H9 (cell line): ENCODE measurements around the gene UBE2E1. TPM values are rescaled to one million over a fixed set of nuclear protein-coding genes. Genes with fewer than 3 reads are reported as not detected.
A peak's percentile ranks its signal among the peaks of the same experiment; 100 is the strongest.

ENCODE experiments used
- DNase-seq: peaks from one replicate; pipeline ENCODE4 v3.0.0-alpha.2; 2017
- H2AFZ ChIP-seq: one replicate; pipeline ENCODE4 v1.6.1; 2013; ENCODE audit warnings: mild to moderate bottlenecking, low read length, control low read depth, moderate library complexity
- H2AK5ac ChIP-seq: 2 replicates; pipeline ENCODE4 v1.6.1; 2013; ENCODE audit warnings: low read length, control low read depth, mixed read lengths; ENCODE audit not compliant: insufficient read length
- H2BK120ac ChIP-seq: one replicate; pipeline ENCODE4 v1.6.1; 2013; ENCODE audit warnings: low read depth, mild to moderate bottlenecking, low read length, control low read depth, inconsistent platforms; ENCODE audit not compliant: poor library complexity, severe bottlenecking
- H2BK12ac ChIP-seq: 2 replicates; pipeline ENCODE4 v1.6.1; 2013; ENCODE audit warnings: low read length, control low read depth, mixed read lengths, low read depth; ENCODE audit not compliant: insufficient read length
- H2BK15ac ChIP-seq: 2 replicates; pipeline ENCODE4 v1.6.1; 2013; ENCODE audit warnings: low read depth, low read length, control low read depth
- H2BK20ac ChIP-seq: one replicate; pipeline ENCODE4 v1.6.1; 2013; ENCODE audit warnings: low read depth, mild to moderate bottlenecking, low read length, control low read depth, inconsistent platforms; ENCODE audit not compliant: poor library complexity, severe bottlenecking
- H2BK5ac ChIP-seq: 2 replicates; pipeline ENCODE4 v1.6.1; 2013; ENCODE audit warnings: low read length, control low read depth, mixed read lengths; ENCODE audit not compliant: insufficient read length
- H3K14ac ChIP-seq: 2 replicates; pipeline ENCODE4 v1.6.1; 2013; ENCODE audit warnings: low read length, control low read depth; ENCODE audit not compliant: insufficient read depth
- H3K18ac ChIP-seq: 2 replicates; pipeline ENCODE4 v1.6.1; 2013; ENCODE audit warnings: low read depth, mild to moderate bottlenecking, mixed read lengths, low read length, control low read depth; ENCODE audit not compliant: insufficient read length
- H3K23ac ChIP-seq: 2 replicates; pipeline ENCODE4 v1.6.1; 2013; ENCODE audit warnings: low read length, control low read depth, mixed read lengths, low read depth; ENCODE audit not compliant: insufficient read length
- H3K23me2 ChIP-seq: 2 replicates; pipeline ENCODE4 v1.6.1; 2013; ENCODE audit warnings: low read depth, mild to moderate bottlenecking, mixed read lengths, low read length, control low read depth; ENCODE audit not compliant: insufficient read length, poor library complexity, severe bottlenecking
- H3K27ac ChIP-seq: 2 replicates; pipeline ENCODE4 v1.5.1; 2013; ENCODE audit warnings: low read length, control low read depth, mixed read lengths, low read depth; ENCODE audit not compliant: insufficient read length
- H3K27me3 ChIP-seq: 2 replicates; pipeline ENCODE4 v1.6.1; 2013; ENCODE audit warnings: low read length, control low read depth, inconsistent platforms; ENCODE audit not compliant: insufficient read depth
- H3K4ac ChIP-seq: 2 replicates; pipeline ENCODE4 v1.6.1; 2013; ENCODE audit warnings: low read depth, mild to moderate bottlenecking, control low read depth, inconsistent platforms, low read length, moderate library complexity
- H3K4me1 ChIP-seq: 2 replicates; pipeline ENCODE4 v1.6.1; 2013; ENCODE audit warnings: low read length, control low read depth, inconsistent platforms; ENCODE audit not compliant: insufficient read depth
- H3K4me2 ChIP-seq: 2 replicates; pipeline ENCODE4 v1.6.1; 2013; ENCODE audit warnings: low read length, control low read depth, mixed read lengths; ENCODE audit not compliant: insufficient read length, insufficient read depth
- H3K56ac ChIP-seq: 2 replicates; pipeline ENCODE4 v1.6.1; 2013; ENCODE audit warnings: low read depth, mild to moderate bottlenecking, mixed read lengths, low read length, control low read depth; ENCODE audit not compliant: insufficient read length
- H3K79me1 ChIP-seq: 2 replicates; pipeline ENCODE4 v1.6.1; 2013; ENCODE audit warnings: low read depth, mild to moderate bottlenecking, moderate library complexity, low read length, control low read depth, inconsistent platforms; ENCODE audit not compliant: insufficient read depth, poor library complexity, severe bottlenecking
- H3K79me2 ChIP-seq: 2 replicates; pipeline ENCODE4 v1.6.1; 2013; ENCODE audit warnings: low read length, control low read depth, inconsistent platforms; ENCODE audit not compliant: insufficient read depth
- H3K9ac ChIP-seq: 2 replicates; pipeline ENCODE4 v1.6.1; 2013; ENCODE audit warnings: low read length, control low read depth, mixed read lengths; ENCODE audit not compliant: insufficient read length; ENCODE audit errors: extremely low read depth
- H3K9me3 ChIP-seq: one replicate; pipeline ENCODE4 v1.6.1; 2013; ENCODE audit warnings: low read depth, low read length, inconsistent platforms; ENCODE audit not compliant: control insufficient read depth
- H3T11ph ChIP-seq: one replicate; pipeline ENCODE4 v1.6.1; 2013; ENCODE audit warnings: mild to moderate bottlenecking, low read length, control low read depth, inconsistent platforms
- H4K20me1 ChIP-seq: one replicate; pipeline ENCODE4 v1.6.1; 2013; ENCODE audit not compliant: control insufficient read depth, insufficient read length, insufficient read depth
- H4K5ac ChIP-seq: 2 replicates; pipeline ENCODE4 v1.6.1; 2013; ENCODE audit warnings: low read depth, mild to moderate bottlenecking, mixed read lengths, low read length, control low read depth; ENCODE audit not compliant: insufficient read length
- H4K8ac ChIP-seq: replicated peaks from 2 replicates; pipeline ENCODE4 v1.6.1; 2013; ENCODE audit warnings: low read length, control low read depth, mixed read lengths, low read depth; ENCODE audit not compliant: insufficient read length
- H4K91ac ChIP-seq: 2 replicates; pipeline ENCODE4 v1.6.1; 2013; ENCODE audit warnings: low read depth, mild to moderate bottlenecking, moderate library complexity, mixed read lengths, low read length, control low read depth; ENCODE audit not compliant: insufficient read length
- H3K27ac Mint-ChIP-seq, 3 experiments: 2 replicates in 2 of 3; 3 replicates in 1 of 3; pipeline ENCODE4 v1.8.0; 2020 to 2021; ENCODE audit warnings: mixed read lengths in 3 of 3, mild to moderate bottlenecking in 1 of 3, moderate library complexity in 1 of 3
- H3K27me3 Mint-ChIP-seq: 2 replicates; pipeline ENCODE4 v1.8.0; 2021; ENCODE audit warnings: low read depth, mild to moderate bottlenecking, moderate library complexity, mixed read lengths
- H3K36me3 Mint-ChIP-seq, 3 experiments: 2 replicates in 2 of 3; 3 replicates in 1 of 3; pipeline ENCODE4 v1.8.0; 2020 to 2021; ENCODE audit warnings: low read depth in 3 of 3, mixed read lengths in 3 of 3; ENCODE audit not compliant: insufficient read depth in 1 of 3
- H3K4me1 Mint-ChIP-seq, 2 experiments: 2 replicates each; pipeline ENCODE4 v1.8.0; 2020; ENCODE audit warnings: mixed read lengths in 2 of 2
- H3K4me3 Mint-ChIP-seq, 2 experiments: 2 replicates in 1 of 2; 3 replicates in 1 of 2; pipeline ENCODE4 v1.8.0; 2020 to 2021; ENCODE audit warnings: mild to moderate bottlenecking in 2 of 2, mixed read lengths in 2 of 2, moderate library complexity in 1 of 2
- H3K9me3 Mint-ChIP-seq, 2 experiments: 2 replicates in 1 of 2; 3 replicates in 1 of 2; pipeline ENCODE4 v1.8.0; 2020; ENCODE audit warnings: mild to moderate bottlenecking in 2 of 2, mixed read lengths in 2 of 2, moderate library complexity in 1 of 2
- CTCF ChIP-seq: fragments of 200-600 bp; sonication (generic); conservative IDR thresholded peaks from 3 replicates; pipeline ENCODE4 v1.8.0; 2021; ENCODE audit warnings: antibody characterized with exemption, mild to moderate bottlenecking
- WGBS: extraction: QIAGEN DNeasy Blood & Tissue Kit; methylation state at CpG from one replicate; pipeline ENCODE4 v1.1.7; 2013; ENCODE audit warnings: missing lambda C conversion rate, low lambda C conversion rate, mixed read lengths; ENCODE audit not compliant: insufficient read length; ENCODE audit errors: extremely low coverage; 5-methylcytosine and 5-hydroxymethylcytosine counted together
- total RNA-seq: library from RNA; stranded (reverse); gene quantifications from 2 replicates; pipeline ENCODE4 v1.2.1, GENCODE V29; 2021

The UBE2E1 gene
- total RNA-seq, 1 experiment from 2014 or later = 142 TPM

- no peak overlapping the region for H3K18ac ChIP-seq
- H2BK120ac ChIP-seq = no peak overlapping the region
- H3K27me3 ChIP-seq = no peaks in the 10 kb centered on the region
- no peak overlapping the region for H4K5ac ChIP-seq
- H3T11ph ChIP-seq = no peak overlapping the region
- Mint-ChIP-seq H3K27ac (0 out of 7 replicates have a peak overlapping the region, but pooled peaks of 1 of the 3 experiments have one; percentile 50), H3K36me3 (peaks cover 15 to 29% (median 25%) of the 10 kb centered on the region in 3 experiments), H3K27me3 (no peaks in the 10 kb centered on the region), H3K4me3 (no peak overlapping the region), H3K4me1 (peaks cover 13 to 21% of the 10 kb centered on the region in 2 experiments), H3K9me3 (no peaks in the 10 kb centered on the region)
- no peak overlapping the region for H2BK5ac ChIP-seq
- no peak overlapping the region for H2BK15ac ChIP-seq
- no peak overlapping the region for H3K4me2 ChIP-seq
- H2BK20ac ChIP-seq = no peak overlapping the region
- no peak overlapping the region for H2AFZ ChIP-seq
- no peaks in the 10 kb centered on the region; the same call in 1 of the 2 replicates for H3K4me1 ChIP-seq
- H3K23ac ChIP-seq = no peak overlapping the region
- no peak overlapping the region for H3K27ac ChIP-seq
- H3K56ac ChIP-seq = no peak overlapping the region
- no peaks in the 10 kb centered on the region for H3K9me3 ChIP-seq
- H2AK5ac ChIP-seq = no peak overlapping the region
- H2BK12ac ChIP-seq = no peak overlapping the region
- no peak overlapping the region for H3K14ac ChIP-seq
- H3K79me1 ChIP-seq = no peaks in the 10 kb centered on the region
- no peaks in the 10 kb centered on the region for H4K20me1 ChIP-seq
- WGBS = no CpG with 5 or more reads among the region's 2 CpGs
- no peak for TF ChIP-seq CTCF
- H4K8ac ChIP-seq = no peak overlapping the region
- no peaks in the 10 kb centered on the region for H3K23me2 ChIP-seq
- H3K79me2 ChIP-seq = no peaks in the 10 kb centered on the region
- H3K9ac ChIP-seq = no peak overlapping the region
- no peak for DNase-seq
- no peak overlapping the region for H3K4ac ChIP-seq
- no peak overlapping the region for H4K91ac ChIP-seq
Observed at GRCh38 chr3:23923786-23924185, 118.0 kb downstream of the UBE2E1 start.
